K562 (cell line): ENCODE results near the gene LOXL3. TPM values are rescaled to one million over a fixed set of nuclear protein-coding genes. Genes with fewer than 3 reads are reported as not detected.

Experiments
- CREB3 ChIP-seq: fragments of 450-650 bp; conservative IDR thresholded peaks from 2 replicates; pipeline ENCODE4 v1.6.1; 2016; ENCODE audit warnings: missing genetic modification characterization, low read depth, mild to moderate bottlenecking, missing compliant biosample characterization, moderate library complexity
- IFI16 ChIP-seq: fragments of 250-450 bp; sonication (Bioruptor Pico); IDR thresholded peaks from 2 replicates; pipeline ENCODE4 v2.1.2; 2022; ENCODE audit warnings: mild to moderate bottlenecking, inconsistent platforms
- MCM3 ChIP-seq: fragments of 450-650 bp; IDR thresholded peaks from 2 replicates; pipeline ENCODE4 v1.6.1; 2016
- MGA ChIP-seq: fragments of 450-650 bp; IDR thresholded peaks from 2 replicates; pipeline ENCODE4 v1.6.1; 2016; ENCODE audit warnings: mild to moderate bottlenecking, moderate library complexity
- NFIX ChIP-seq: fragments of 250-450 bp; sonication (Bioruptor Pico); IDR thresholded peaks from 2 replicates; pipeline ENCODE4 v1.4.0; 2020; ENCODE audit warnings: low read depth, mild to moderate bottlenecking, moderate library complexity
- POLR2H ChIP-seq: IDR thresholded peaks from 2 replicates; pipeline ENCODE4 v1.6.1; 2016; ENCODE audit warnings: missing genetic modification characterization, low read depth, mild to moderate bottlenecking, control low read depth, missing compliant biosample characterization, moderate library complexity
- PTRF ChIP-seq: fragments of 450-650 bp; IDR thresholded peaks from 2 replicates; pipeline ENCODE4 v1.6.1; 2016; ENCODE audit warnings: mild to moderate bottlenecking, missing genetic modification characterization, missing compliant biosample characterization
- RBM22 ChIP-seq: fragments of 200-400 bp; formaldehyde crosslinking; IDR thresholded peaks from 2 replicates; pipeline ENCODE4 v1.6.1; 2018; ENCODE audit warnings: low read length, low read depth; ENCODE audit not compliant: poor library complexity, severe bottlenecking
- SAFB ChIP-seq: fragments of 200-400 bp; formaldehyde crosslinking; IDR thresholded peaks from 2 replicates; pipeline ENCODE4 v1.6.1; 2017; ENCODE audit warnings: low read depth, low read length, borderline replicate concordance
- SNAPC5 ChIP-seq: fragments of 250-450 bp; sonication (Bioruptor Pico); IDR thresholded peaks from 2 replicates; pipeline ENCODE4 v1.8.0; 2021; ENCODE audit warnings: moderate library complexity, mild to moderate bottlenecking, inconsistent platforms
- STAG1 ChIP-seq: sonication (generic); formaldehyde crosslinking; IDR thresholded peaks from 2 replicates; pipeline ENCODE4 v1.5.0; 2020; ENCODE audit warnings: missing genetic modification reagents, borderline replicate concordance
- TAF1 ChIP-seq: IDR thresholded peaks from 2 replicates; pipeline ENCODE4 v1.6.1; 2011; ENCODE audit warnings: mild to moderate bottlenecking, low read length, moderate library complexity; ENCODE audit not compliant: insufficient read depth, control insufficient read depth, severe bottlenecking; ENCODE audit errors: extremely low read depth
- TEAD1 ChIP-seq, 2 experiments: fragments of 450-650 bp in 1 of 2; sonication (generic) in 1 of 2; formaldehyde crosslinking; IDR thresholded peaks; 2 replicates each; pipeline versions ENCODE4 v1.4.0 to v1.8.0; 2020 to 2022; ENCODE audit warnings: mild to moderate bottlenecking in 2 of 2, missing genetic modification reagents in 1 of 2
- ZNF316 ChIP-seq: fragments of 450-650 bp; IDR thresholded peaks from 2 replicates; pipeline ENCODE4 v1.6.1; 2016
- ZZZ3 ChIP-seq: fragments of 450-650 bp; IDR thresholded peaks from 2 replicates; pipeline ENCODE4 v1.6.1; 2016; ENCODE audit warnings: antibody characterized with exemption, mild to moderate bottlenecking, moderate library complexity
- polyA plus RNA-seq, 8 experiments: library from polyadenylated mRNA; depleted of rRNA in 4 of 8; stranded (reverse) in 5 of 8; unstranded in 3 of 8; fragments of >200 nt; fragmentation: Nextera tagmentation in 2 of 8; fragmentation: Illumina TruSeq in 1 of 8; extraction: Ambion mirVana in 2 of 8; extraction: Trizol in 1 of 8; gene quantifications; 2 replicates each; pipeline versions ENCODE4 v1.2.1 to v1.2.3, GENCODE V29; 2011 to 2014; ENCODE audit warnings: inconsistent platforms in 1 of 8, missing spikeins in 1 of 8
- total RNA-seq, 7 experiments: library from RNA; depleted of rRNA in 6 of 7; stranded (reverse); fragments of >200 nt in 6 of 7; fragmentation: Illumina TruSeq in 2 of 7; extraction: Trizol in 2 of 7; gene quantifications; 2 replicates each; pipeline versions ENCODE4 v1.2.1 to v1.2.3, GENCODE V29; 2011 to 2021; ENCODE audit warnings: low replicate concordance in 1 of 7

LOXL3 gene
- total and polyA plus RNA-seq, 9 of the 15 experiments (the other 6 are each of a cell fraction or from before 2014, with no cell fraction given): 0.22 to 0.99 (median 0.31) TPM

GRCh38 chr2:74529357-74530238 lies 24.1 kb downstream of the LOXL3 start, which contains the start of the genes AUP1 and HTRA2 (continued):
- TF ChIP-seq MGA: peak; percentile 6; the same call in 1 of the 2 replicates
- no peak for TF ChIP-seq STAG1 (CRISPR knock-in tag)
- peak; percentile 9 to 59; a peak in 3 of 4 replicates for TF ChIP-seq TEAD1 (CRISPR knock-in tag; IDR thresholded peaks at IDR 0.05)
- peak; percentile 89 for TF ChIP-seq RBM22
- TF ChIP-seq IFI16 (CRISPR knock-in tag): no peak
- TF ChIP-seq TAF1: peak; percentile 98
- TF ChIP-seq POLR2H (tag): peak; percentile 73
- TF ChIP-seq CREB3 (tag): no peak
- peak; percentile 24 for TF ChIP-seq ZNF316
- no peak for TF ChIP-seq SAFB
- TF ChIP-seq MCM3: no peak
- no peak for TF ChIP-seq PTRF (tag)
- TF ChIP-seq NFIX (CRISPR knock-in tag): no peak
- TF ChIP-seq SNAPC5: no peak
- no peak for TF ChIP-seq ZZZ3
